IMR-90 (cell line): ENCODE results near the gene KRT79. TPM values are rescaled to one million over a fixed set of nuclear protein-coding genes. Genes with fewer than 3 reads are reported as not detected.

Source experiments
- ATAC-seq: fragments of 200-7000 bp; cut with Tn5 transposase; 2 replicates; pipeline ENCODE4 v1.9.1; 2020; ENCODE audit warnings: low read depth, mild to moderate bottlenecking, moderate library complexity
- BruUV-seq: library from RNA; stranded (reverse); fragments of 400-500 nt; replicated peaks from 2 replicates; lab custom pipeline; 2021; lab: Mats Ljungman, UMichigan
- CTCF ChIA-PET: fragments of 300-600 bp; formaldehyde crosslinking; extraction: SDS; loops from one replicate; lab custom pipeline; 2021; ENCODE audit warnings: antibody characterized with exemption; lab: Yijun Ruan, JAX
- POLR2A ChIA-PET: fragments of 300-600 bp; sonication (Branson Sonifier 250); formaldehyde crosslinking; loops from one replicate; lab custom pipeline; 2022; ENCODE audit warnings: antibody characterized with exemption; ENCODE audit not compliant: unreplicated experiment; lab: Charles Lee
- DNase-seq: peaks from one replicate; pipeline ENCODE4 v3.0.0; 2013
- H2AFZ ChIP-seq: replicated peaks from 2 replicates; pipeline ENCODE3; 2013; ENCODE audit warnings: low read length, mild to moderate bottlenecking; ENCODE audit not compliant: poor library complexity
- H2AK5ac ChIP-seq: 2 replicates; pipeline ENCODE4 v1.6.1; 2013; ENCODE audit warnings: low read depth, low read length, inconsistent platforms
- H2AK9ac ChIP-seq: replicated peaks from 2 replicates; pipeline ENCODE3; 2013; ENCODE audit warnings: mild to moderate bottlenecking, low read depth, low read length, moderate library complexity; ENCODE audit not compliant: poor library complexity
- H2BK120ac ChIP-seq: 2 replicates; pipeline ENCODE4 v1.6.1; 2013; ENCODE audit warnings: low read depth, low read length, inconsistent platforms
- H2BK15ac ChIP-seq: 3 replicates; pipeline ENCODE4 v1.6.1; 2013; ENCODE audit warnings: low read depth, low read length, inconsistent platforms
- H2BK20ac ChIP-seq: 2 replicates; pipeline ENCODE4 v1.6.1; 2013; ENCODE audit warnings: low read depth, mild to moderate bottlenecking, inconsistent platforms, low read length, moderate library complexity
- H2BK5ac ChIP-seq: 2 replicates; pipeline ENCODE4 v1.6.1; 2013; ENCODE audit warnings: mild to moderate bottlenecking, low read depth, low read length, inconsistent platforms; ENCODE audit not compliant: poor library complexity, severe bottlenecking
- H3K14ac ChIP-seq: replicated peaks from 2 replicates; pipeline ENCODE4 v1.6.1; 2013; ENCODE audit warnings: low read depth, low read length, inconsistent platforms
- H3K18ac ChIP-seq: 2 replicates; pipeline ENCODE4 v1.6.1; 2013; ENCODE audit warnings: low read depth, low read length, control low read depth
- H3K23ac ChIP-seq: 2 replicates; pipeline ENCODE4 v1.6.1; 2013; ENCODE audit warnings: low read depth, low read length, inconsistent platforms
- H3K27ac ChIP-seq: 2 replicates; pipeline ENCODE4 v1.5.1; 2013; ENCODE audit warnings: mild to moderate bottlenecking, control low read depth, low read length; ENCODE audit not compliant: insufficient read depth
- H3K27me3 ChIP-seq: 2 replicates; pipeline ENCODE4 v1.6.1; 2013; ENCODE audit warnings: low read length; ENCODE audit not compliant: control insufficient read depth, insufficient read depth
- H3K36me3 ChIP-seq: 2 replicates; pipeline ENCODE4 v1.6.1; 2013; ENCODE audit warnings: low read length, mixed read lengths; ENCODE audit not compliant: control insufficient read depth, insufficient read depth
- H3K4ac ChIP-seq: 2 replicates; pipeline ENCODE4 v1.6.1; 2013; ENCODE audit warnings: low read depth, low read length, inconsistent platforms
- H3K4me1 ChIP-seq: 2 replicates; pipeline ENCODE4 v1.6.1; 2013; ENCODE audit warnings: low read length, mixed read lengths; ENCODE audit not compliant: control insufficient read depth, insufficient read depth
- H3K4me2 ChIP-seq: 2 replicates; pipeline ENCODE4 v1.6.1; 2013; ENCODE audit warnings: low read depth, mild to moderate bottlenecking, control low read depth, low read length, moderate library complexity
- H3K4me3 ChIP-seq: 2 replicates; pipeline ENCODE4 v1.5.1; 2013; ENCODE audit warnings: low read depth, mild to moderate bottlenecking, control low read depth, low read length, moderate library complexity; ENCODE audit not compliant: insufficient read depth
- H3K56ac ChIP-seq: 2 replicates; pipeline ENCODE4 v1.6.1; 2013; ENCODE audit warnings: low read length, inconsistent platforms; ENCODE audit not compliant: insufficient read depth; ENCODE audit errors: extremely low read depth
- H3K79me1 ChIP-seq, 2 experiments: 2 replicates each; pipeline ENCODE4 v1.6.1; 2013; ENCODE audit warnings: low read length in 2 of 2, inconsistent platforms in 1 of 2, low read depth in 1 of 2
- H3K9ac ChIP-seq: 2 replicates; pipeline ENCODE4 v1.6.1; 2013; ENCODE audit warnings: low read depth, low read length, control low read depth
- H3K9me1 ChIP-seq: 2 replicates; pipeline ENCODE4 v1.6.1; 2013; ENCODE audit warnings: low read length, inconsistent platforms; ENCODE audit not compliant: insufficient read depth
- H3K9me3 ChIP-seq: 2 replicates; pipeline ENCODE4 v1.6.1; 2013; ENCODE audit warnings: low read length; ENCODE audit not compliant: control insufficient read depth, insufficient read depth
- H4K20me1 ChIP-seq: 2 replicates; pipeline ENCODE4 v1.6.1; 2013; ENCODE audit warnings: low read length, inconsistent platforms; ENCODE audit not compliant: insufficient read depth
- H4K5ac ChIP-seq: 2 replicates; pipeline ENCODE4 v1.6.1; 2013; ENCODE audit warnings: mild to moderate bottlenecking, low read depth, low read length, control low read depth
- H4K8ac ChIP-seq, 2 experiments: 2 replicates each; pipeline ENCODE4 v1.6.1; 2013; ENCODE audit warnings: low read depth in 2 of 2, low read length in 2 of 2, control low read depth in 1 of 2, inconsistent platforms in 1 of 2
- H4K91ac ChIP-seq: 2 replicates; pipeline ENCODE4 v1.6.1; 2013; ENCODE audit warnings: low read depth, low read length, inconsistent platforms; ENCODE audit not compliant: insufficient read depth
- CEBPB ChIP-seq: IDR thresholded peaks from 2 replicates; pipeline ENCODE4 v1.6.1; 2012; ENCODE audit warnings: low read depth, low read length, improper control_type of control experiment
- CHD1 ChIP-seq: IDR thresholded peaks from 2 replicates; pipeline ENCODE4 v1.6.1; 2012; ENCODE audit warnings: low read depth, low read length, improper control_type of control experiment
- CTCF ChIP-seq: conservative IDR thresholded peaks from 2 replicates; pipeline ENCODE4 v1.5.1; 2012; ENCODE audit warnings: mild to moderate bottlenecking, low read depth, low read length, improper control_type of control experiment
- MAFK ChIP-seq: IDR thresholded peaks from 2 replicates; pipeline ENCODE4 v1.6.1; 2012; ENCODE audit warnings: low read depth, low read length, improper control_type of control experiment
- MAZ ChIP-seq: IDR thresholded peaks from 2 replicates; pipeline ENCODE4 v1.6.1; 2012; ENCODE audit warnings: low read depth, mild to moderate bottlenecking, low read length, improper control_type of control experiment, moderate library complexity, borderline replicate concordance
- MXI1 ChIP-seq: IDR thresholded peaks from 2 replicates; pipeline ENCODE4 v1.6.1; 2012; ENCODE audit warnings: low read depth, mild to moderate bottlenecking, low read length, moderate library complexity, borderline replicate concordance
- NFE2L2 ChIP-seq: fragments of 150-350 bp; IDR thresholded peaks from 2 replicates; pipeline ENCODE4 v1.6.1; 2016; ENCODE audit warnings: low read depth, mild to moderate bottlenecking, low read length
- RCOR1 ChIP-seq: IDR thresholded peaks from 2 replicates; pipeline ENCODE4 v1.6.1; 2012; ENCODE audit warnings: mild to moderate bottlenecking, low read length, improper control_type of control experiment; ENCODE audit not compliant: insufficient replicate concordance
- RFX5 ChIP-seq: IDR thresholded peaks from 2 replicates; pipeline ENCODE4 v1.8.0; 2012; ENCODE audit warnings: low read depth, mild to moderate bottlenecking, low read length, moderate library complexity
- SMC3 ChIP-seq: fragments of 150-350 bp; IDR thresholded peaks from 2 replicates; pipeline ENCODE4 v1.6.1; 2016; ENCODE audit warnings: low read depth, mild to moderate bottlenecking, antibody characterized with exemption, low read length, moderate library complexity
- USF2 ChIP-seq: fragments of 150-350 bp; IDR thresholded peaks from 2 replicates; pipeline ENCODE4 v1.6.1; 2017; ENCODE audit warnings: mild to moderate bottlenecking, antibody characterized with exemption, low read length, low read depth
- WGBS, 2 experiments: methylation state at CpG; one replicate each; pipeline versions ENCODE4 v1.1.5 to v1.1.7; 2013; ENCODE audit warnings: missing lambda C conversion rate in 2 of 2; ENCODE audit not compliant: insufficient read length in 1 of 2; ENCODE audit errors: extremely low coverage in 2 of 2; 5-methylcytosine and 5-hydroxymethylcytosine counted together
- dilution Hi-C: fragments of 300-500 bp; cut with HindIII; formaldehyde crosslinking; loops from one replicate; pipeline ENCODE4 v1.14.3; 2018; ENCODE audit warnings: low sequenced_read_pairs; ENCODE audit not compliant: unreplicated experiment
- in situ Hi-C: fragments of 300-500 bp; cut with MboI; formaldehyde crosslinking; loops from 3 replicates; pipeline ENCODE4 v1.14.3; 2019; ENCODE audit warnings: low sequenced_read_pairs, inconsistent platforms, mixed read lengths
- intact Hi-C: fragments of 100-400 bp; cut with micrococcal nuclease; formaldehyde crosslinking; loops from 2 replicates; pipeline ENCODE4 v1.10.0; 2022
- polyA plus RNA-seq, 3 experiments: library from polyadenylated mRNA; depleted of rRNA; stranded (reverse); fragments of >200 nt; gene quantifications; 2 replicates each; pipeline ENCODE4 v1.2.3, GENCODE V29; 2012; ENCODE audit warnings: low replicate concordance in 1 of 3
- total RNA-seq: library from RNA; depleted of rRNA; stranded (reverse); fragments of >200 nt; gene quantifications from 2 replicates; pipeline ENCODE4 v1.2.3, GENCODE V29; 2012

Gene KRT79
- total and polyA plus RNA-seq, 2 of the 4 experiments (the other 2 are of a cell fraction), result under 0.01 to 0.24 TPM

GRCh38 chr12:52772188-52772587, 61.9 kb downstream of the KRT79 start:
- H2BK15ac ChIP-seq, result no peak overlapping the region
- no peak overlapping the region for H2BK120ac ChIP-seq
- H4K91ac ChIP-seq, result no peak overlapping the region
- WGBS, 2 experiments, result no CpG with 5 or more reads among the region's 4 CpGs
- H2AFZ ChIP-seq, result no peak overlapping the region
- ATAC-seq (no peak), DNase-seq (no peak)
- ChIA-PET POLR2A (no interaction called here), CTCF (no interaction called here)
- no peaks in the 10 kb centered on the region for H3K4me1 ChIP-seq
- no peak overlapping the region for H3K18ac ChIP-seq
- BruUV-seq, result no TSS peak
- H4K8ac ChIP-seq, result no peak overlapping the region
- no peaks in the 10 kb centered on the region for H3K9me3 ChIP-seq
- dilution Hi-C loops (no loop called here), intact Hi-C loops (no loop called here), in situ Hi-C loops (no loop called here)
- TF ChIP-seq USF2 (no peak), MXI1 (no peak), CTCF (no peak), MAZ (no peak), RFX5 (no peak), MAFK (no peak), SMC3 (no peak), NFE2L2 (no peak), CEBPB (no peak), RCOR1 (no peak), CHD1 (no peak)
- H3K9ac ChIP-seq, result no peak overlapping the region
- H2BK20ac ChIP-seq, result no peak overlapping the region
- no peak overlapping the region for H3K14ac ChIP-seq
- no peak overlapping the region for H3K27ac ChIP-seq
- H2BK5ac ChIP-seq, result no peak overlapping the region
- no peak overlapping the region for H3K56ac ChIP-seq
- H3K4me2 ChIP-seq, result no peak overlapping the region
- no peaks in the 10 kb centered on the region for H4K20me1 ChIP-seq
- no peak overlapping the region for H2AK5ac ChIP-seq
- peaks cover 28% of the 10 kb centered on the region for H3K27me3 ChIP-seq
- H3K36me3 ChIP-seq, result no peaks in the 10 kb centered on the region
- H3K4me3 ChIP-seq, result no peak overlapping the region
- no peak overlapping the region for H3K23ac ChIP-seq
- no peak overlapping the region for H4K5ac ChIP-seq
- no peaks in the 10 kb centered on the region for H3K9me1 ChIP-seq
- H2AK9ac ChIP-seq, result no peak overlapping the region
- H3K79me1 ChIP-seq, result no peaks in the 10 kb centered on the region
- no peak overlapping the region for H3K4ac ChIP-seq
